Putamen (tissue), 1 donor: ENCODE measurements around the gene SP110.
"Not testable (repeated sequence)": the region's sequence is repeated elsewhere in the genome, so short reads cannot be mapped to it uniquely, and the experiment has no call there.

ENCODE experiments used
- DNase-seq: peaks from one replicate; pipeline ENCODE4 v3.0.0-alpha.2; 2016; ENCODE audit warnings: low spot score

The SP110 gene

GRCh38 chr2:230224458-230224857, 4.7 kb upstream of the SP110 start:
- no peak for DNase-seq

GRCh38 chr2:230222829-230223228, 3.0 kb upstream of the SP110 start:
- not testable (repeated sequence) for DNase-seq

- no peak for DNase-seq
Measured at GRCh38 chr2:230221493-230221892, 1.7 kb upstream of the SP110 start.

DNA sequence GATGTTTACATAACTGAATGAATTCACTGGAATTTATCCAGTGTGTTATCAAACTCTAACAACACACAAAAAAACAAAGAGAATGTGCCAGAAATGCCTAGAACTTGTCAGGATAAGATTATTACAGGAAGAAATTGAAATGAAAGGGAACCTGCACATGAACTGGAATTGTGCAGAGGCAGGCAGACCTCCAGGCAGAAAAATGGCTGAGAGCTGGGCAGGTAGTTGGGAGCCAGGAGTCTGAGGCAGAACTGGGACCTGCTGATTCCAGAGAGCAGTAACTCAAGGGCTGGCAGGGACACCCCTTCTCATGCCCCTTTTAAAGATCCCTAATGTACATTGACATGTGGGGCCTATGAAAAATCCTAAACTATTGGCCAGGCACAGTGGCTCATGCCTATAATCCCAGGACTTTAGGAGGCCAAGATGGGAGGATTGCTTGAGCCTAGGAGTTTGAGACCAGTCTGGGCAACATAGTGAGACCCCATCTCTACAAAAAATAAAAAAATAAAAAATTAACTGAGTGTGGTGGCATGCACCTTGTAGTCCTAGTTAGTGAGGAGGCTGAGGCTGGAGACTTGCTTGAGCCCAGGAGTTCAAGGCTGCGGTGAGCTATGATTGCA, 674 bp upstream of the SP110 start:
- DNase-seq = no peak

GRCh38 chr2:230218421-230218820, 1.4 kb downstream of the SP110 start:
- DNase-seq = no peak

- DNase-seq = no peak
Measured at GRCh38 chr2:230217424-230217823, 2.4 kb downstream of the SP110 start.

GRCh38 chr2:230216489-230216888, 3.3 kb downstream of the SP110 start:
- no peak for DNase-seq

- DNase-seq = no peak
Measured at GRCh38 chr2:230209422-230210051, 10.2 kb downstream of the SP110 start.

DNA sequence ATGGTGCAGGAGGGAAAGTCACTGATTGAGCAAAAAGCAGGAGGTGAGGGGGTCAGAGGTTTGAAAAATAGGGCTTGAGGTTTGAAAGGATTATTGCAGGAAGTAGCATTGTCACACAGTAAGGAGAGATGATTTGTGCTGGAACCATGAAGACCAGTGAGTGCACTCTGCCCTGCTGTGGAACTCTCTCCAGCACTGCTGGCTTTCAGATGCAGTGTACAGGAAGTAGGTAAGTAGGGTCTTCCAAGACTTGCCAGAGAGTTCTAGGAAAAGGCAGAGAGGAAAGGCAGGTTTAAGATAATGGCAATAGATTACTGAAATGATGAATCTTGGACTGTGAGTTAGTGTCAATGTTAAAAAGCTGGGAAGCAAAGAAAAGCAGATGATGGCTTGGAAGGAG, 11.2 kb downstream of the SP110 start:
- no peak for DNase-seq

GRCh38 chr2:230205721-230206120, 14.1 kb downstream of the SP110 start:
- no peak for DNase-seq

DNA sequence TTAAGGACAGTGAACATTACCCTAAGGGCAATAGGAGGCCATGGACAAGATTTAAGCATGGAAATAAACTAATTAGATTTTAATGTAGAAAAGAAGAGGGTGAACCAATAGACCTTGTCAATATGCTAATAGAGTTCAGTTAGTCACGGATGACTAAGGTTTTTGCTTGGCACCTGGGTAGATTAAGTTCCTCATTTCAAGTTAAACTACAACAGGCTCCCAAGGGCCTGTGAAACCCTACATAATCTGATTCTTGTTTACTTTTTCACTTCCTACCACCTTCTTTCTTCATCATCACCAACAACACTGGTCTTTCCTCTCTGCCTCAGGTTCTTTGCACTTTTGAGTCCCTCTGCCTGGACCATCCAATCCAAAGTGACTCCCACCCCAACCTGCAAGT, 14.8 kb downstream of the SP110 start:
- DNase-seq = no peak

- DNase-seq = no peak
Measured at GRCh38 chr2:230203110-230203676, 16.6 kb downstream of the SP110 start.

GRCh38 chr2:230202430-230203109, 17.2 kb downstream of the SP110 start:
- DNase-seq = no peak

DNA sequence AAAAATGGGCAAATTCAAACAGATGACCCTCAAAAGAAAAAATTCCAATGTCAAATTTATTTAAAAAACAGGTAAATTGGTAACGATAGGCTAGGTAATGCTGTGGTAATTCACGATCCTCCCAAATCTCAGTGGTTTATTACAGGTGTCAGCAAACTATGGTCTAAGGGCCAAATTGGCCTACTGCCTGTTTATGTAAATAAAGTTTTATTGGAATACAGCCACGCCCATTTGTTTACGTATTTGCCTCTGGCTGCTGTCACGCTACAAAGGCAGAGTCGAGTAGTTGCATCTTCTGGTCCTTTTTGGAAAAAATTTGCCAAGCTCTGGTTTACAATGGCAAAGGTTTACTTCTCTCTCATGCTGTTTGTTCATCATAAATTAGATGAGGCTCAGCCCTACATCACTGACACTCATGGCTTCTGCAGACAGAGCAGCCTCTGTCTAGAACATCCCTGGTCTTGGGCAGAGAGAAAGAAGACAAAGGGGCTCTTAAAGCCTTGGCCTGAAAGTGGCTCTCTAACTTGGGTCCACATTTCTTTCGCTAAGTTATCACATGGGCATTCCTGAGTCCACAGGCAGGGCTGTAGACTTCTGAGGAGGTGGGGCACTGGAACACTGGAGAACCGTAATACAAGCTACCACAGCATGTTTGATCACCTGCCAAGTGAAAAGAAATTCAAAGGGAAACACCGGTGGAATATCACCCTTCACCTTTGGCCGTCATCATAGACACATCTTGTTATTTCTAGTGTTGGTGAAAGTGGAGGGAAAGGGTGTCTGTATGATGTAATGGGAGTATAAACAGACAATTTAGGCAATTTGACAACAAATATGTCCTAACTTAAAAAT, 34.8 kb downstream of the SP110 start:
- DNase-seq = no peak

- no peak for DNase-seq
Measured at GRCh38 chr2:230181195-230181594, 38.6 kb downstream of the SP110 start.

GRCh38 chr2:230179907-230180306, 39.9 kb downstream of the SP110 start:
- no peak for DNase-seq

DNA sequence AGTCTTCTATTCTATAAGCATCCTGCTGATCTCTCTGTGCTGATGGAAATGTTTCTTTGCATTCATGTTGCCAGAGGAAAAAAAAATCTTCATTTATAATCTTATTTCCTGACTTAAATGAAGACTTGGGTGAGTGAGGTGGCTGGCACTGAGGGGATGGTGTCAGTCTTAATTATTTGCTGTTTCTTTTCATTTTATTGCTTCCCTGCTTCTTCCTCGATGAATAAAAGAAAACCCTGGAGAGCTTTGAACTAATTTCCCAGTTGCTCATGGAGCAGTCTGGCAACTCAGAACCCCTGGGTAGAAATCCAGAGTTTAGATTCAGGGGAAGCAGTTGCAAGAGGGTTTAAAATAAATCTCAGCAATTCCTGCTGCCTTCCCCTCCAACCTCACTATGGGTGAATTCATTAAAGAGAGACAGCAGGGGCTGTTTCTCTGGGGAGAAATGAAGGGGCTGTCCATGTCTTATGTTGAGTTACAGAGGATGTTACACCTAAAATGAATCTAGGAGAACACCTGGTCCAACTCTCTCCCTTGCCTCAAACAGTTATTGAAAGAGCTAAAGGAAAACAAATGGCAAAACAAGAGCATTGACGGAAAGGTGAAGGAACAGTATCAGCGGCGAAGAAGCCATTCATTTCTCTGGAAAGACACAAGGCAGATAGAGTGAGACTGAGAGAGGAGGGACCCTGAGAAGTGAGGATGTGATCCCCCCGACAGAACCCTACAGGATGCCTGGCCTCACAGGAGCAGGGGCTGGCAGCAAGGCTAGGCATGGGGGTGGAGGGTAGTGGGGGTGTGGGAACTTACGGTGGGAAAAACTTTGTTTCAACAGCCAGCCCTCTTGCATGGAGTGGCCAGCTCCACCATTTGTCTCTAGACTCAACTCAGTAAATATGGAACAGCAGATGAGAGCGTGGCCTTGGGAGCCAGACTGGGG, 41.0 kb downstream of the SP110 start:
- no peak for DNase-seq

DNA sequence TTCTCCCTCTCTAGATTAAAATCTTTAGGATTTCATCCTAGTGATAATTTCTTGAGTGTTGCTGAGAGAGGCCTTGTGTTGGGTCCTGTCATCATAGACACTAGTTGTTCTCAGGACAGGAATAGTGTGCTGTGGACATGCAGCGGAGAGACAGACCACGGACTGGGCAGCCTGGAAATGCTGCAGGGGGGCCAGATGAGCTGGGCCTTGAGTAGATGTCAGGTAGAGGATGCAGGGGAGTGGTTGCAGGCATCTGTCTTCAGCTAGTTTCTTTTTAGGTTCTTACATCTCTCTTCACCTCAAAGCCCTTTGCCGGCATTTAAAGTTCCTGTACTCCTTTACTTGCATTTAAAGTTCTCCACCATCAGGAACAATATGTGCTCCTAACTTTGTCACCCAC, 42.8 kb downstream of the SP110 start:
- no peak for DNase-seq

- no peak for DNase-seq
Measured at GRCh38 chr2:230174466-230174865, 45.3 kb downstream of the SP110 start.

DNA sequence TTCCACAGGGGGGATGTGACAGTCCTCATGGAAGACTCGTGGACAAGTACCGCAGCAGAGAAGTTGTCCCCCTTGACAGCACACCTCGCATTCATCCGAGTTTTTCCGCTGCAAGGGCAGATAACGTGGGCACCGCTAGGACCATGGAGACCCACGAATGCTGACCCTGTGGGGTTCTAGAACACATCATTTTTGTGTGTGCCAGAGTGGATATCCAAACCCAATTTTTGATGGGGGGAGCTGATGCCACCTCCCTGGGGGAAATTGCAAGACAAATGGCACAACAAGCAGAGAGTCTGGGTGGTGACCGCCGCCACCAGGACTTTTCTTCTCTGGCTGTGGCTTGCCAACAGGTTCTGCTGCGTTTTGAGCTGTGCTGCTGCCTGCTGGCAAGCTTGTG, 46.9 kb downstream of the SP110 start:
- DNase-seq = no peak

GRCh38 chr2:230172156-230172555, 47.6 kb downstream of the SP110 start:
- no peak for DNase-seq
